ENCODE measurements around the gene XYLT2. TPM values are rescaled to one million over a fixed set of nuclear protein-coding genes. Genes with fewer than 3 reads are reported as not detected.

The XYLT2 gene
- total RNA-seq, 2 donors from 2014 or later: 54.1 to 65.9 TPM

GRCh38 chr17:50352693-50353599 lies 7.0 kb downstream of the XYLT2 start:
- Histone ChIP-seq H3K36me3 (ENCODE audit: control insufficient read depth, insufficient read depth, low read length) (peaks cover 43% of the 10 kb centered on the region), H3K9ac (ENCODE audit: extremely low read depth, low read length, poor library complexity, severe bottlenecking) (no peak overlapping the region), H3K4me1 (ENCODE audit: control insufficient read depth, insufficient read depth, low read length) (peaks cover 6% of the 10 kb centered on the region), H3K27me3 (ENCODE audit: control insufficient read depth, insufficient read depth, low read length, poor library complexity, severe bottlenecking) (no peaks in the 10 kb centered on the region), H3K9me3 (ENCODE audit: control insufficient read depth, low read length) (no peaks in the 10 kb centered on the region), H3K27ac (ENCODE audit: low read depth, low read length) (no peak overlapping the region), H3K4me3 (ENCODE audit: low read length) (no peak overlapping the region)
- H3K27ac Mint-ChIP-seq: no peak overlapping the region
- peaks cover 67% of the 10 kb centered on the region for H3K36me3 Mint-ChIP-seq (ENCODE audit: low read depth)
- H3K9me3 Mint-ChIP-seq: no peaks in the 10 kb centered on the region
- WGBS, 2 experiments (ENCODE audit: insufficient coverage in 1 of 2, insufficient read length in 1 of 2): 88 to 95% methylated on average over 14 to 21 of the region's 21 CpGs
- peak; percentile 54 for DNase-seq
- TF ChIP-seq CTCF (conservative IDR thresholded peaks at IDR 0.05): no peak
- no peak overlapping the region for H3K4me3 Mint-ChIP-seq
- peaks cover 6% of the 10 kb centered on the region for H3K4me1 Mint-ChIP-seq
- H3K27me3 Mint-ChIP-seq (ENCODE audit: insufficient read depth): peaks cover 5% of the 10 kb centered on the region

- H3K9me3 Mint-ChIP-seq: no peaks in the 10 kb centered on the region
- TF ChIP-seq CTCF (conservative IDR thresholded peaks at IDR 0.05): no peak
- H3K4me1 Mint-ChIP-seq: no peaks in the 10 kb centered on the region
- no peak overlapping the region for H3K9ac ChIP-seq (ENCODE audit: extremely low read depth, low read length, poor library complexity, severe bottlenecking)
- peaks cover 1% of the 10 kb centered on the region for H3K27me3 Mint-ChIP-seq (ENCODE audit: insufficient read depth)
- peak; percentile 35 for DNase-seq
- H3K4me1 ChIP-seq (ENCODE audit: control insufficient read depth, insufficient read depth, low read length): no peaks in the 10 kb centered on the region
- H3K4me3 ChIP-seq (ENCODE audit: low read length): no peak overlapping the region
- no peak overlapping the region for H3K27ac ChIP-seq (ENCODE audit: low read depth, low read length)
- 94 to 95% methylated on average over 21 to 27 of the region's 27 CpGs for WGBS, 2 experiments (ENCODE audit: insufficient coverage in 1 of 2, insufficient read length in 1 of 2)
- no peaks in the 10 kb centered on the region for H3K9me3 ChIP-seq (ENCODE audit: control insufficient read depth, low read length)
- H3K4me3 Mint-ChIP-seq: no peak overlapping the region
- peaks cover 71% of the 10 kb centered on the region for H3K36me3 Mint-ChIP-seq (ENCODE audit: low read depth)
- H3K27ac Mint-ChIP-seq: no peak overlapping the region
- peaks cover 50% of the 10 kb centered on the region for H3K36me3 ChIP-seq (ENCODE audit: control insufficient read depth, insufficient read depth, low read length)
- H3K27me3 ChIP-seq (ENCODE audit: control insufficient read depth, insufficient read depth, low read length, poor library complexity, severe bottlenecking): no peaks in the 10 kb centered on the region
Measured at GRCh38 chr17:50353600-50354195, 7.8 kb downstream of the XYLT2 start.

- no peaks in the 10 kb centered on the region for H3K27me3 Mint-ChIP-seq (ENCODE audit: insufficient read depth)
- Histone ChIP-seq H3K9me3 (ENCODE audit: control insufficient read depth, low read length) (no peaks in the 10 kb centered on the region), H3K9ac (ENCODE audit: extremely low read depth, low read length, poor library complexity, severe bottlenecking) (no peak overlapping the region), H3K27ac (ENCODE audit: low read depth, low read length) (no peak overlapping the region), H3K4me1 (ENCODE audit: control insufficient read depth, insufficient read depth, low read length) (no peaks in the 10 kb centered on the region), H3K36me3 (ENCODE audit: control insufficient read depth, insufficient read depth, low read length) (peaks cover 55% of the 10 kb centered on the region), H3K4me3 (ENCODE audit: low read length) (no peak overlapping the region), H3K27me3 (ENCODE audit: control insufficient read depth, insufficient read depth, low read length, poor library complexity, severe bottlenecking) (no peaks in the 10 kb centered on the region)
- peaks cover 72% of the 10 kb centered on the region for H3K36me3 Mint-ChIP-seq (ENCODE audit: low read depth)
- WGBS, 2 experiments (ENCODE audit: insufficient coverage in 1 of 2, insufficient read length in 1 of 2): 95 to 98% methylated on average over 8 to 15 of the region's 15 CpGs
- H3K27ac Mint-ChIP-seq: no peak overlapping the region
- H3K9me3 Mint-ChIP-seq: no peaks in the 10 kb centered on the region
- DNase-seq: no peak
- H3K4me3 Mint-ChIP-seq: no peak overlapping the region
- H3K4me1 Mint-ChIP-seq: no peaks in the 10 kb centered on the region
- no peak for TF ChIP-seq CTCF (conservative IDR thresholded peaks at IDR 0.05)
Measured at GRCh38 chr17:50354198-50354597, 8.3 kb downstream of the XYLT2 start.

All from endodermal cell (in vitro differentiated cells).